HG03045 (cell line): ENCODE results near the gene MYRFL.
"Not testable (repeated sequence)": the region's sequence is repeated elsewhere in the genome, so short reads cannot be mapped to it uniquely, and the experiment has no call there.

Source experiments
- ATAC-seq: cut with Tn5 transposase; IDR thresholded peaks from one replicate; pipeline ENCODE4 v1.9.1; 2021; ENCODE audit warnings: mild to moderate bottlenecking, moderate library complexity; ENCODE audit not compliant: unreplicated experiment

Gene MYRFL

DNA sequence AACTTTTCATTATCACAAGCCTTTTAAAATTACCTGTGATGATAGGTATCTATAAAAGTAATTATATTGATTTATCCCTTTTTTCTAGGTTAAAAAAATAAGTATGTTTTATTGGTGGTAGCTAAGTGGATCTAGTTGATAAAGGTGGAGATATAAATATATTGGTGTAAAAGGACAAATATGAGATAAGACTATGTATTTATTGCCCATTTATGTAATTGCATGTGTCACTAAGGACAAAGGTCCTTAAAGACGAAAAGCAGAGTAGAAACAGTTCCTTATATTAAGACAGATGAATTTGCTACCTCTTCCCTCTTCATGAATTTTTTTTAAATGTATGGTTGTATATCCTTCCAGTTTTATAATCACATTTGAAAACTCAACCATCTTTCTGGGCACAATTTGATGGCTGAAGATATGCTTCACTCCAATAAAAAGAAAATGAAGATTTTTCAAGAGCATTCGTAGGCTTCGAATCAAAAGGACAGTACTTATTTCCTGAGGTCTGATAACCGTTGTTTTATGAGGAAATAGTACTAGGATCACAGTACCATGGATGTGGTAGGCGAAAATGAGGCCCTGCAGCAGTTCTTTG is at the start of gene MYRFL:
TSS of gene MYRFL (plus strand) at position 262 of the 595 bp plus-strand sequence. CDS start at position 553, 291 bp downstream.
- no peak for ATAC-seq

DNA sequence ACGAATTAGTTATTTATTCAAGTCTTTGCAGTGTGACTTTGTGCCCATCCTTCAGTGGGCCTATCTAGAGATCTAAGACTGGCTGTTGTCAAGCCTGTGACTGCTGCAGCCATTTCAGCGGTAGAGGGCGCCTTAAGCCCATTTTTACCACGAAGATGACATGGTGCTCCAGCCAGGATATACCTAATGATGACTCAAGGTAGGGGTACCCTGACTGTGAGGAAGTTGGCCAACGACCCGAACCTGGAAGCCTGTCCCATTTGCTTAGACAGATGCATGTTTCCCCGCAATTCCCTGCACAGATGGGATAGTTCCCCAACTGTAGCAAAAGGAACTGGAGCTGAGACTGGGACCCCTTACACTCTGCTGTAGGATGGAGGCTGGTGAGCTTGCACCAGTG is 45.1 kb upstream of the MYRFL start:
- no peak for ATAC-seq

DNA sequence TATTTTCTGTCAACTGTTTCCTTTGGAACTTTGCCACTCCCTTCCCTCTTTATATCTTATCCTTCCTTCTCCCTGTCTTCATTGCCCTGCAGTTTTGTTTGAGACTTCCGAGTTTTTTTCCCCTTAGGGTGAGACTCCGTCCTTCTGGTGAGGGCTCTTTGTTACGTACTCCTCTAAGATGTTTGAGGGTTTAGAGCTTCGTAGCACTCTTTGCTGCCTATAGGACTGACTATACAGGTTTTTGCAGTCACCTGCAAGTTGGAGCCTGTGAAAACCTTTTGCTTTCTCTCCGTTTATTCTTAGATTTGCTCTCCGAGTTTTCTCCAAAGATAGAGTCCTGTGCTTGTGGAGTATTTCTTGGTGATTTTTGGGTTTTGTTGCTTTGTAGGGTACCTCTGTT is 41.7 kb upstream of the MYRFL start:
- no peak for ATAC-seq

DNA sequence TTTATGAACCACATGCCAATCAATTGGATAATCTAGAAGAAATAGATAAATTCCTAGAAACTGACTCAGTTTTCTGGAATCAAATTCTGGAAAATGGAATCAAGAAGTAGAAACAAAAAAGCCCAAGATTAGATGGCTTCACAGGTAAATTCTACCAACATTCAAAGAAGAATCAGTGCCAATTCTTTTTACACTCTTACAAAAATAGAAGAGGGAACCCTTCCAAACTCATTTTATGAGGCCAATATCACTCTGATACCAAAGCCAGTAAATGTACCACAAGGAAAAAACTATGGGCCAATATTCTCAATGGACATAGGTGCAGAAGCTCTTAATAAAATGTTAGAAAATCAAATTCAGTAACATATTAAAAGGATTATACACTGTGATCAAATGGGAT is 35.7 kb upstream of the MYRFL start:
- no peak for ATAC-seq

DNA sequence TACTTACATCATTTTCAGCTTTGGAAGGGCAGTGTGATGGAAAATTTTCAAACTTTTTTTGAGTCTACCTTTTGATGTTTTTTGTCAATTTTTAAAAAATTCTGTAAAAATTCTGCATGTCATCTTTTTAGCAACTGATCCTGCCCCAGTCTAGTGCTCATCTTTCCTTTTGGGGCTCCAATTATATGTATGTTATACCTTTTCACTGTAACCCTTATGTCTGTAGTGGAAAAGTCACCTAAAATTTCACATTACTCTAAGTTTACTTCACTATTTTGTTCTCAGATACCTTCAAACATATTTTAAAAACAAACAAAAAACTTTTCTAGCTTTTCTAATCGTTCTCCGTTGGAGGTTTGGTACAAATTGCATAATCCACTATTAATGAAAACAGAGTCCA is 32.5 kb upstream of the MYRFL start:
- ATAC-seq = no peak

DNA sequence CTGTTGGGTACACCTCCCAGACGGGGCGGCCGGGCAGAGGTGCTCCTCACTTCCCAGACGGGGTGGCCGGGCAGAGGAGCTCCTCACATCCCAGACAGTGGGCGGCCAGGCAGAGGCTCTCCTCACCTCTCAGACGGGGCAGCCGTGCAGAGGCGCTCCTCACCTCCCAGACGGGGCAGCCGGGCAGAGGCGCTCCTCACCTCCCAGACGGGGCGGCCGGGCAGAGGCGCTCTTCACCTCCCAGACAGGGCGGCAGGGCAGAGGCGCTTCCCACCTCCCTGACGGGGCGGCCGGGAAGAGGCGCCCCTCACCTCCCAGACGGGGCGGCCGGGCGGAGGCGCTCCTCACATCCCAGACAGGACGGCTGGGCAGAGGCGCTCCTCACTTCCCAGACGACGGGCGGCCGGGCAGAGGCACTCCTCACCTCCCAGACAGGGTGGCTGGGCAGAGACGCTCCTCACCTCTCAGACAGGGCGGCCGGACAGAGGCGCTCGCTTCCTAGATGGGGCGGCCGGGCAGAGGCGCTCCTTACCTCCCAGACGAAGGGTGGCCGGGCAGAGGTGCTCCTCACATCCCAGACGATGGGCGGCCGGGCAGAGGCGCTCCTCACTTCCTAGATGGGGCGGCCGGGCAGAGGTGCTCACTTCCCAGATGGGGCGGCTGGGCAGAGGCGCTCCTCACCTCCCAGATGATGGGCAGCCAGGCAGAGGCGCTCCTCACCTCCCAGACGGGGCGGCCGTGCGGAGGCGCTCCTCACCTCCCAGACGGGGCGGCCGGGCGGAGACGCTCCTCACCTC is 17.7 kb upstream of the MYRFL start:
- not testable (repeated sequence) for ATAC-seq

DNA sequence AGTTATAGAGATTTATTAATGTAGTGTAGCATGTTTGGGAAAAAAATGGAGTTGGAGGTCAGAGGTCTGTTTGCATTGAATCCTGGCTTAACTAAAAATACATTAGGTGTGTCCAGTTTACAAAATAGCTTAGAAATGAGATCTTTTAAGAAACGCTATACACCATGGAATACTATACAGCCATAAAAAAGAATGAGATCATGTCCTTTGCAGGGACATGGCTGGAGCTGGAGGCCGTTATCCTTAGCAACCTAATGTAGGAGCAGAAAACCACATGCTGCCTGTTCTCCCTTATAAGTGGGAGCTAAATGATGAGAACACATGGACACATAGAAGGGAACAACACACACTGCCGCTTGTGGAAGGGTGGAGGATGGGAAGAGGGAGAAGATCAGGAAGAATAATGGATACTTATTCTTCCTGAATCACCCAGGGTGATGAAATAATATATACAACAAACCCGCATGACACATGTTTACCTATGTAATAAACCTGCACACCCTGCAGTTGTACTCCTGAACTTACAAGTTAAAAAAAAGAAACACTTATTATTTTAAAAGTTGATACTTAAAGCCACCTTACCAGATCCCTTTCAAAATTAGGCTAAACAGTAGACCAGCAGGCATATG is 14.0 kb upstream of the MYRFL start:
- no peak for ATAC-seq

DNA sequence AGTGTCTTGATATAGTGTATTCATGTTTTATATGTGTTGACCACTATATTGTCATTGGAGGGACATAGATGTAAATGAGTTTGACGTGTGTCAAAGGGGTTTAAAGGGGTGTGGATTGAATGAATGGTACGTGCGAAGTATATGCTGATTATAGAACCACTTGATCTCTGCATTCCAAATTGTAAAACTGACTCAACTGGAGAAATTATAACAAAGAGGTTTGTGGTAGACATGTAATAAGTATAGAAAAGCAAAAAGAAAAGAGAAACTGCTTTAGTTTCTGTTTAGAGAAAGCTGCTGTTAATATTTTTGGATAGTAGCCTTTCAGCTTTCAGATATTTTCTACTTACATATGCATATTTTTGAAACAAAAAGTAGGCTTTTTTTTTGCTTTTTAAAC is 8.9 kb upstream of the MYRFL start:
- no peak for ATAC-seq

DNA sequence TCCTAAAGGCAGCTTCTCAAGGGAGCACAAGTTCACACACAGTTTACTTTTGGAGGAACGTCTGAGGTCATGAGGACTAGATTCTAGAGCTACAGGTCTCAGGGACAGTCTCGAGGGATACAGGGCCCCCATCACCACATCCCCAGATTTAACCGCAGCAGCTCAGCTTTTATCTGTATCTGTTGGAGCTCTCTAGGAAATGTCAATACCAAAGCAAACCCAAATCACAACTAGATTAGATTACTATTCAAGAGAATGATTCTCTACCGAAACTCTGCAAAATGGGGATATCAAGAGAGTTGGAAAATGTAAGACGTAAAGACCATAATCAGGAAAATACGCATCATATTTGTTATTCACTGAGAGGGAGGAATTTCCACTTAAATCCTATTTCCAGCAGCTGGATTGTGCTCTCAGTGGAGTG is 4.0 kb upstream of the MYRFL start:
- no peak for ATAC-seq

DNA sequence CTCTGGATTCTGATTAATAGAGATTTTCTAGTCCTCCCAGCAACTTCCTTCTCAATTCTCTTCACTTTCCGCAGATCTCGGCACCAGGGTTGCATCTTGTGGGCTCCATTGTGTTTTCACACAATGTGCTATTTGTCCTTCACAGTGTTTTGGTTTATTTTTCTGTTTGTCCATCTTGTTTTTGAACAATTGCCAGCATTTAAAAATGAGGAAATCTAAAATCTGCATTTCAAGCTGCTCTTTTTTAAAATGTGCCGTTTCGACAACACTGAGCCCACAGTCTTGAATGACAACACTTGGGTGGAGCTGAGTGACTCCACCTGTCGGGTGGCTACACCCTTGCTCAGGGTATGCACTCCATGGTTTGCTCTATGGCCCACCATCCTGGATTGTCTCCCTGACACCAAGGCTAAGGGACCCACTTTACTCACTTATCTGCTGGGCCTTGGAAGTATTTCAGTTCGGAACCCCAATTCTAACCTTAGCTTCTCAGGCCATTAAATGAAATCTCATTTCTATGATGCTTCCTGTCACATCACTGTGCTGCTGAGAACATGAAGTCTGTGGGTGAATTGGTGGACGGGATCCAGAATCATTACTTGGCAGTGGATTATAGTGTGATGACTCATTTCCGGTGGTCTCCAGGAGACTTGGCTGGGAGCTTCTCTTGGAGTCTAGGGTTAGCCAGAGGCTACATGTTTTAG is 3.4 kb upstream of the MYRFL start:
- no peak for ATAC-seq

DNA sequence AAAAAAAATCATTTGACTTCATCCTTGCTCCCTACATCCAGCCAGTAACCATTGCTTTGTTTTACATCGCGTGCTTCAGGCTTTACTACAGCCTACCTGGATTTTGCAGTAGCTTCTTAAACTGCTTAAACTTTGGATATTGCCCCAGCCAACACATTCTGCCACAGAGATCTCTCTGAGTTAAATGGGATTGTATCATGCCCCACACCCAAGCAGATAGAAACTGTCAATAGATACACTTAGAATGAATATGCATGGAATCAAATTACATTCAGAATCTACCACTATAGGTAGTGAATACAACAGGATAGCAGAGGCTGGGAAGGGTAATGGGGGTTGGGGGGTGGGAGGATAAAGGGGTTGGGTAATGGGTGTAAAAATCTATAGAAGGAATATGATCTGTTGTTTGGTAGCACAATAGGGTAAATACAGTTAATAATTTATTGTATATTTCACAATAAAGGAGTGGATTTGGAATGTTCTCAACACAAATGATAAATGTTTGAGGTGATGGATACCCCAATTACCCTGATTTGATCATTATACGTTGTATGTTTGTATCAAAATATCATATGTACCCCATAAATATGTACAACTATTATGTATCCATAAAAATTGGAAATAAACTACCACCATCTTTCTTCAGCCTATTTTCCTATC is 2.7 kb upstream of the MYRFL start:
- no peak for ATAC-seq

DNA sequence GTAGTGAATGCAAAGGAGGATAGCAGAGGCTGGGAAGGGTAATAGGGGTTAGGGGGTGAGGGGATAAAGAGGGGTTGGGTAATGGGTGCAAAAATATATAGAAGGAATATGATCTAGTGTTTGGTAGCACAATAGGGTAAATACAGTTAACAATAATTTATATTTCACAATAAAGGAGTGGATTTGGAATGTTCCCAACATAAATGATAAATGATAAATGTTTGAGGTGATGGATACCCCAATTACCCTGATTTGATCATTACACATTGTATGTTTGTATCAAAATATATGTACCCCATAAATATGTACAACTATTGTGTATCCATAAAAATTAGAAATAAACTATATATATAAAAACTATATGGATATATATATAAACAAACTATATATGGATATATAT is 999 bp upstream of the MYRFL start:
- no peak for ATAC-seq

DNA sequence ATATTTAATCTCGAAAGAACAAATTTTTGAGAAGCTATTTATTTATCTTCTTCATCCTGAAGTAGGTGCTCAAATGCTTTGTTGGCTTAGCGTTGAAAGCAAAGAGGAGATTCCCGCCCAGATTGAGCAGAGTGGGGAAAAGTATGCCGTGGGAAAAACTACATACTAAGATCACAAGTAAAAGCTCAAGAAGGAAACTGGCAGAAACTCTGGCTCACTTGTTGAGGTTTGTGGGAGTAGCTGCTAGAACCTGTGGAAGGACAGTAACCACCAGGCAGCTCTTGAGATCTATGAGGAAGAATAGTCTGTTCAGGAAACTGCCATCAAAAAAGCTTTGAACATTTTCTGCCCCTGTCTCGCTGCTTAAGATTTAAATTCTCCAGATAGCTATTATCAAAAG is 3.9 kb downstream of the MYRFL start:
- ATAC-seq = no peak

DNA sequence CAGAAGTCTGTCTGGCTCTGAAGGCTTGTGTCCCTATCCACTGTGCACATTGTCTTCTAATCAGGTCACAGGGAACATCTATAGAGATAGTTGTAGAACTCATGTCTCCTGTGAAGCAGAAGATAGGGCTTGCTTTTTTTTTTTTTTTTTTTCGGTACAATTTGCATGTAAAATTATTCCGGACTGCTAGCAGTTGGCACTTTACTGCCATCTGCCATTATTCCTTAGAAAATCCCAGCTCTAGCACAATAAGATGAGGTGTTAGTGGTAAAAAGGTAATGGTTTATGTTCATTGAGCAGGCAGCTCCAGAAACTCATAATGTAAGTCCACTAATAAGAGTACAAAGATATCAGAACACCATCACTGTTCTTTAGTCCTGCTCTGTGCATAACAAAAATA is 8.7 kb downstream of the MYRFL start:
- no peak for ATAC-seq

DNA sequence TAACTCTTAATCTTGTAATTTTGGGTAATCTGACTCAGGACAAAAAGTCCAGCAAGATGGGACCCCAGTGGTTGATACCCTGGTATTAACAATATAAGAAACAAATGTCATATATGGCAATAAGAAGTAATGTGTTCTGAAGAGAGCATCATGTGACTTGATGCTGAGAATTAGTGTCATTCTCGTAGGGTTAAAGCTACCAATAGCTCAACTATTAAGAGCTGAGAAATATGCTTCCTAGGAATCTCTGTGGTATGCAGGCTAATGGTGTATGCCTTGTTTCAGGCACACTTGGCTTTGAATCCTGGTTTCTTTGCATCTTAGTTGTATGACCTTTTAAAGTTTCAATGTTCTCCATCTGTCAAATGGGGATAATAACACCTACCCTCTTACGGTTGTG is 9.1 kb downstream of the MYRFL start:
- no peak for ATAC-seq

DNA sequence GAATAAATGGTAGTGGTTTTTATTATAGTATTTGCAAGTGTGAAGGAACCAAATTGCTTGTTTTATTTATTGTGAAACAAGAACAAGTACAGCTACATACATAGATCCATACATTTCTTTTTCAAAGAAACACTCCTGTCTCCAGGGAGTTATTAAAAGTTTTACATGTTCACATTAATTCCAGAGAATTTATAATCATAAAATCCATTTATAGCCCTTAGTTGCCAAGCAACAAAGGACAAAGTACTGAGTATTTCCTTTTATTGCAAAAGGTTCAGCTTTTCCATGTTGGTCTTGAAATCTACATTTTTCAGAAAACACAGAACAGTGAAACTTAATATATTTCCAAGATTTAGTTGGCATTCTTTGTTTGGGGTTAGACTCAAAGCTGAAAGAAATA is 9.5 kb downstream of the MYRFL start:
- no peak for ATAC-seq

DNA sequence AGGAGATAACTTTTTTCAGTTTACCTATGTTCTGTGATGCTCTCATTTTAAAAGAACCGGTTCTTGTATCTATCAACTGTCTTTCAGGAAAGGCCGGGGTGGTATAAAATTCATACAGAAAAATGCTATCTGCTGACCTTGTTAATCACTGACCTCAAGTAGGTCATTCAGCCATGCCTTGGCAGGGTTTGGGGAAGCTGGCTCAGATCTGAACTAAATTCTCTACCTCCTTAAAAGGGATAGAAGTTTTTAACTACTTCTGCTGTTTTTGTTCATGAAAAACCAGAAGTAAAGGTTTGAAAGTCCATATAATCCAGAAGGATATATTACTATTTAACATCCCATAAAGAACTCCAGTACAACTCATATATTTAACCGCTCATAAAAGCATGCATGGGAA is 10.1 kb downstream of the MYRFL start:
- no peak for ATAC-seq

DNA sequence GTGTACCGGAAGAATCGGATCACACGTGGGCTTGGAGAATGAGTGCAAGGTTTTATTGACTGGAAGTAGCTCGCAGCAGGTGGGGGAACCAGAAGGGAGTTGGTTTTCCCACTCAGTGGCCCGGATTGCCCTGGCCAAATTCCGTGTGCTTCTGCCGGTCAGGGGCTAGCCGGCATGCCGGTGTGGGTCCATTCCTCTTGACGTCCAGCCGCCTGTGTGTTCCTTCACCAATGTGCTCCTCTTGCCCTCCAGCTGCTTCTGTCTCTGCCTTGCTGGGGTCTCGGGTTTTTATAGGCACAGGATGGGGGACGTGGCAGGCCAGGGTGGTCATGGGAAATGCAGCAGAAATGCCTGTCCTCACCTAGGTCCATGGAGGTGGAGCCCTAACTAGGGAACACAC is 11.0 kb downstream of the MYRFL start:
- ATAC-seq = no peak

DNA sequence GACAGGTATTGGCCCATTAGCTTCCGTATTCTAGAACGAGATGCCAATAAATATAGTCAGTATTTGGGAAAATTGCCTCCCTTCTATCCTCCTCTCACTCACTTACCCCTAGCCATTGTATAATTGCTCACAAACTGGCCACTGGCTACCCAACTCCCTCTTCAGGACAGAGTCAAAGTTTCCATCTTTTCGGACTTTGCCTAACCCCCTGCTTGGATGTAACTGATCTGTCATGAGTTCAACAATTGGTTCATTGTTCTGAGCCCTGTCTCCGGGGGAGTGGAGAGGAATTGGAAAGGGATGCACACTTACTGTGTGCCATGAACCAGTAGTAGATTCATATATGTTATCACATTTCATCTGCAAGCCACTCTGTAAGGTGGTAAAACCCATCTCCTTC is 12.2 kb downstream of the MYRFL start:
- no peak for ATAC-seq

DNA sequence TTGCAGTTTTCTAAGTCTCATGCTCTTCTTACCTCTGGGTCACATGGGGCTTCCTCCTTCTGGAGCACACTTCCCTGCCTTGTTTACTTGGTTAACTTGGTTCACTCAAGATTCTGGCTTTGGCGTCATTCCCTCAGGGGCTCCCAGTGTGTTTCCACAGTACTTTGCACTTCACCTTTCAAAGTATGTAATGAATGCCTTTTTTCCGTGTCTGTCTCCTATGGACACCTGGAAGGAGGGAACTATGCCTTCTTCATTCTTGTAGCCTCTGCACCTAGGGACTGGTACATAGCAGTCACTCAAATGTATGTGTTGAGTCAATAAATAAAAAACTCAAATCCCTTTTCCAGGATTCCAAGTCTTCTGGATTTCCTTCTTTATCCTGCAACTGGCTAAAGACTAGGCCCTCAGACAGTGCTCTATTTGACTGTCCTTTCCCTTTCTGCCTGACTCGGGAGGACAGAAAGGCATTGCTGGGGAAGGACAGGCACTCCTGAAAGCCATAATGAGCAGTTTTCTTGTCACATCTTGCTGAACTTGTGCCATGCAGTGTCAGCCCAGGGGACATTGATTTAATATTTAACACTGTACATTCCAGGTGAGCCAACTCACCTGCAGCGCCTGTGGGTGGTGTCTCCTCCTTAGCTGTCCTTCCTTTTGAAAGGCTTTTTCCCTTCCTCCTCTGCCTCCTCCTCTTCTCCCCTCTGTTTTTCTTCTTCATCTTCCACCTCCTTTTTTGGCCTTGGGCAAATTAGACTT is 12.8 kb downstream of the MYRFL start:
- no peak for ATAC-seq
